Adrenal gland (tissue), 12 donors: Measurements from ENCODE around the gene MAP3K20. TPM values are rescaled to one million over a fixed set of nuclear protein-coding genes. Genes with fewer than 3 reads are reported as not detected.
"Not testable (repeated sequence)": the region's sequence is repeated elsewhere in the genome, so short reads cannot be mapped to it uniquely, and the experiment has no call there.

Experiments used
- DNase-seq, 7 donors: peaks; one replicate each; pipeline ENCODE4 v3.0.0-alpha.2; 2019 to 2020
- H3K27ac ChIP-seq, 5 donors: fragments of 200-600 bp; sonication (generic) in 4 of 5; 1 replicate in 3 of 5; 2 replicates in 2 of 5; pipeline versions ENCODE4 v1.5.1 to v1.8.0; 2016 to 2020; ENCODE audit warnings: mild to moderate bottlenecking in 1 of 5
- H3K27me3 ChIP-seq: fragments of 200-600 bp; 2 replicates; pipeline ENCODE4 v1.8.0; 2021
- H3K36me3 ChIP-seq, 2 donors: fragments of 200-600 bp; replicated peaks in 1 of 2; 1 replicate in 1 of 2; 2 replicates in 1 of 2; pipeline versions ENCODE4 v1.5.1 to v1.8.0; 2018 to 2022
- H3K4me1 ChIP-seq, 2 donors: fragments of 200-600 bp; replicated peaks in 1 of 2; 1 replicate in 1 of 2; 2 replicates in 1 of 2; pipeline versions ENCODE4 v1.5.1 to v1.8.0; 2018 to 2021
- H3K4me3 ChIP-seq, 4 donors: fragments of 200-600 bp; sonication (generic) in 3 of 4; one replicate each; pipeline ENCODE4 v1.5.1; 2016 to 2018
- H3K9me3 ChIP-seq, 3 donors: fragments of 200-600 bp; sonication (generic) in 1 of 3; replicated peaks in 1 of 3; 1 replicate in 2 of 3; 2 replicates in 1 of 3; pipeline versions ENCODE4 v1.5.1 to v1.8.0; 2016 to 2021
- POLR2A ChIP-seq, 2 donors: fragments of 450-650 bp; IDR thresholded peaks; one replicate each; pipeline ENCODE4 v1.6.1; 2017; ENCODE audit warnings: antibody characterized with exemption in 2 of 2, mild to moderate bottlenecking in 2 of 2, moderate library complexity in 1 of 2
- WGBS, 4 donors: extraction: QIAGEN DNeasy Blood & Tissue Kit in 2 of 4; methylation state at CpG; one replicate each; pipeline versions ENCODE4 v1.1.5 to v1.1.7; 2013 to 2017; 5-methylcytosine and 5-hydroxymethylcytosine counted together
- intact Hi-C, 2 donors: fragments of 100-400 bp; cut with DNase I; formaldehyde crosslinking; loops; one replicate each; pipeline versions ENCODE4 v1.14.1 to v1.15.0; 2022 to 2023
- polyA plus RNA-seq, 3 donors: library from polyadenylated mRNA; stranded (reverse); fragments of 200-250 nt in 2 of 3; fragments of 350-450 nt in 1 of 3; fragmentation: Illumina TruSeq in 1 of 3; extraction: RNeasy Lipid Tissue Mini Kit (QIAGEN cat#74804) in 1 of 3; gene quantifications; one replicate each; pipeline ENCODE4 v1.2.3, GENCODE V29; 2013 to 2014
- total RNA-seq, 9 donors: library from RNA; depleted of rRNA in 4 of 9; stranded (reverse); fragments of >200 nt in 4 of 9; fragments of 120-200 nt in 1 of 9; fragmentation: NEBNext Ultra II Directional in 1 of 9; extraction: Animal tissue kit (Norgen Biotek cat#: 25700) in 1 of 9; gene quantifications; one replicate each; pipeline versions ENCODE4 v1.1.0 to v1.2.4, GENCODE V29; 2013 to 2023
- TF ChIP-seq, protein P1 (sequence below), 6 experiments: fragments of 450-650 bp in 4 of 6; fragments of 200-600 bp in 2 of 6; sonication (generic) in 1 of 6; IDR thresholded peaks; 1 replicate in 5 of 6; 2 replicates in 1 of 6; pipeline versions ENCODE4 v1.5.1 to v1.8.0; 2016 to 2021; ENCODE audit warnings: antibody characterized with exemption in 6 of 6, mild to moderate bottlenecking in 2 of 6, moderate library complexity in 1 of 6
- donor health status: healthy with polysubstance abuse.
- donor health status: Bipolar disorder and iron deficiency.
- donor health status: DM: yes; HTN: yes; CAD: no.
- donor health status: DM: no; HTN: no; CAD: no.
- donor health status: DM: no; HTN: no; CAD: no.
- donor health status: DM: yes; HTN: yes; CAD: no.

MAP3K20 gene
- total and polyA plus RNA-seq, 12 donors = 8.1 to 54.2 (median 25.4) TPM

DNA sequence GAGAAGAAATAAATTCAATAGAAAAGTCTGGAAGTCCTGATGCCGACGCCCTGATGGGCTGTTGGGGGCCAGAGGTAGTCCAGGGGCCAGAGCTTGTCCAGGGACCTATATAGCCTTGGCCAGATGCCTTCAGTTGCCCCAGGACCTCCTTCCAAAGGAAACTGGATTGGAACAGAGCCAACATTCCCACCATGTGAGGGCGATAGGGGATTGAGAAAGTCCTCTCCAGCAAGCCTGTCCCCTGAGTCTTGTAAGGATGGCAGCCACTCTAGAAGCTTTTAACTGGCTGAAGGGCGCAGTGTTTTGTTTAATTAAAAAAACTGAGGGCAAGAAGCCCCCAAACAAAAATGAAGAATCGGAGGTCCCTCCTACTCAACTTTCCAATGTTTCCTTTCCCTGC is 224.1 kb downstream of the MAP3K20 start:
- H3K4me1 ChIP-seq = no peaks in the 10 kb centered on the region
- H3K27ac ChIP-seq = no peak overlapping the region
- no peaks in the 10 kb centered on the region for H3K36me3 ChIP-seq
- DNase-seq = no peak
- WGBS, 4 donors = 69 to 90% (median 86%) methylated on average over 4 to 5 of the region's 5 CpGs
- TF ChIP-seq, protein P1, sequence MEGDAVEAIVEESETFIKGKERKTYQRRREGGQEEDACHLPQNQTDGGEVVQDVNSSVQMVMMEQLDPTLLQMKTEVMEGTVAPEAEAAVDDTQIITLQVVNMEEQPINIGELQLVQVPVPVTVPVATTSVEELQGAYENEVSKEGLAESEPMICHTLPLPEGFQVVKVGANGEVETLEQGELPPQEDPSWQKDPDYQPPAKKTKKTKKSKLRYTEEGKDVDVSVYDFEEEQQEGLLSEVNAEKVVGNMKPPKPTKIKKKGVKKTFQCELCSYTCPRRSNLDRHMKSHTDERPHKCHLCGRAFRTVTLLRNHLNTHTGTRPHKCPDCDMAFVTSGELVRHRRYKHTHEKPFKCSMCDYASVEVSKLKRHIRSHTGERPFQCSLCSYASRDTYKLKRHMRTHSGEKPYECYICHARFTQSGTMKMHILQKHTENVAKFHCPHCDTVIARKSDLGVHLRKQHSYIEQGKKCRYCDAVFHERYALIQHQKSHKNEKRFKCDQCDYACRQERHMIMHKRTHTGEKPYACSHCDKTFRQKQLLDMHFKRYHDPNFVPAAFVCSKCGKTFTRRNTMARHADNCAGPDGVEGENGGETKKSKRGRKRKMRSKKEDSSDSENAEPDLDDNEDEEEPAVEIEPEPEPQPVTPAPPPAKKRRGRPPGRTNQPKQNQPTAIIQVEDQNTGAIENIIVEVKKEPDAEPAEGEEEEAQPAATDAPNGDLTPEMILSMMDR (IDR thresholded peaks at IDR 0.05) = no peak
- TF ChIP-seq POLR2A (IDR thresholded peaks at IDR 0.05) = no peak
- H3K9me3 ChIP-seq = peaks cover 0 to 5% (median 0%) of the 10 kb centered on the region in 3 donors
- H3K4me3 ChIP-seq = no peak overlapping the region
- intact Hi-C loops = no loop called here
- H3K27me3 ChIP-seq = no peaks in the 10 kb centered on the region

DNA sequence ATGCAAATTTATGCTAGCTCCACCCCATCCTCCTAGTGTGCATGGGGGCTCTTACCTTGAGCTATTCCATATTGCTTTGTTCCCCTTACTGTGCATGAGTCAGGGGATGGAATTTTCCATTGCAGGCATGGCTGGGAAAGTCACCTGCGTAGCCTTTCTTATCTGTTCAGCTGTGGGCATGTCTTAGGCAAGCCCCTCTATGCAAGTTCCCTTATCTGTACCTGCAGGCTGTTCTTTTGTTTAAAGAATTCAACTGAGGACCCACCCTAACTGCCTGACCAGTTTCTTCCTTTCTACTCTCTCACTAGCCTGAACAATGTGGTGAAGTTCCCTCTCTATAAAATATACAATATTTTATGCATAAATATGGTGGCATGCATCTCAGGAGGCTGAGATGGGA is 224.8 kb downstream of the MAP3K20 start:
- H3K36me3 ChIP-seq = no peaks in the 10 kb centered on the region
- peaks cover 0 to 5% (median 0%) of the 10 kb centered on the region in 3 donors for H3K9me3 ChIP-seq
- H3K4me1 ChIP-seq = no peaks in the 10 kb centered on the region
- TF ChIP-seq POLR2A (IDR thresholded peaks at IDR 0.05) = no peak
- TF ChIP-seq, protein P1 (IDR thresholded peaks at IDR 0.05) = no peak
- H3K4me3 ChIP-seq = no peak overlapping the region
- no peak for DNase-seq
- H3K27ac ChIP-seq = no peak overlapping the region
- no peaks in the 10 kb centered on the region for H3K27me3 ChIP-seq
- WGBS, 4 donors = 81 to 100% (median 92%) methylated on average over 1 of the region's 1 CpG
- intact Hi-C loops = no loop called here

DNA sequence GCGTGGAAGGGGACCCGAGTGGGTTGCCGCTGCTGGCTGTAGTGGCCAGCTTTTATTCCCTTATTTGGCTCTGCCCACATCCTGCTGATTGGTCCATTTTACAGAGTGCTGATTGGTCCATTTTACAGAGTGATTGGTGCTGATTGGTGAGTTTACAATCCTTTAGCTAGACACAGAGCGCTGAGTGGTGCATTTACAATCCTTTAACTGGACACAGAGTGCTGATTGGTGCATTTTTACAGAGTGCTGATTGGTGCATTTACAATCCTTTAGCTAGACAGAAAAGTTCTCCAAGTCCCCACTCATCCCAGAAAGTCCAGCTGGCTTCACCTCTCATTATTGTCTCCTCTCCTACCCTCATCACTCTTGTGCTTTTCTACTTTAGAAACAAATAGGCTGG is 225.9 kb downstream of the MAP3K20 start:
- H3K36me3 ChIP-seq, H3K27me3 ChIP-seq, intact Hi-C loops, DNase-seq, H3K4me1 ChIP-seq, H3K27ac ChIP-seq, H3K9me3 ChIP-seq, H3K4me3 ChIP-seq: not testable (repeated sequence)
- 70 to 92% (median 85%) methylated on average over 4 of the region's 4 CpGs for WGBS, 4 donors

DNA sequence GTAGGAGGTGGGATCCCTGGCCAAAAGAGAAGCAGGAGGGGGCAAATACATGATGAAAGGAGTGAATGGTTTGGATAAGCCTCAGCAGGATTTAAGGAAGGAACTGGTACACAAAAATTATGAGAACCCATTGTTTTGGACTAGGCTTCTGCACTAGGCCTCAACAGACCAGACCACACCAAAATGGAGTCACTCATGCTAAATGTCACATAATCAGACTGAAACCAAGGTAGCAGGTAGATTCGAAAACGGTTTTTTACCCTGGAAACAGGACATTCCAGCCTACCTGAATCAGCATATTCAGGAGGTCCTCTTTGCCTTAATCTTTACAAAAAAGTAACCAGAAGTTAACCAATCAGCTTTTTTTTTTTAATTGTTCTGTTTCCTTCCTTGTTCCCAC is 229.7 kb downstream of the MAP3K20 start:
- no peaks in the 10 kb centered on the region for H3K4me1 ChIP-seq
- H3K36me3 ChIP-seq = no peaks in the 10 kb centered on the region
- DNase-seq = no peak
- H3K4me3 ChIP-seq = no peak overlapping the region
- WGBS, 4 donors = 67 to 73% (median 70%) methylated on average over 2 of the region's 2 CpGs
- no peaks in the 10 kb centered on the region for H3K9me3 ChIP-seq
- H3K27ac ChIP-seq = no peak overlapping the region
- intact Hi-C loops = no loop called here
- no peaks in the 10 kb centered on the region for H3K27me3 ChIP-seq
- no peak for TF ChIP-seq POLR2A (IDR thresholded peaks at IDR 0.05)
- TF ChIP-seq, protein P1 (IDR thresholded peaks at IDR 0.05) = no peak

DNA sequence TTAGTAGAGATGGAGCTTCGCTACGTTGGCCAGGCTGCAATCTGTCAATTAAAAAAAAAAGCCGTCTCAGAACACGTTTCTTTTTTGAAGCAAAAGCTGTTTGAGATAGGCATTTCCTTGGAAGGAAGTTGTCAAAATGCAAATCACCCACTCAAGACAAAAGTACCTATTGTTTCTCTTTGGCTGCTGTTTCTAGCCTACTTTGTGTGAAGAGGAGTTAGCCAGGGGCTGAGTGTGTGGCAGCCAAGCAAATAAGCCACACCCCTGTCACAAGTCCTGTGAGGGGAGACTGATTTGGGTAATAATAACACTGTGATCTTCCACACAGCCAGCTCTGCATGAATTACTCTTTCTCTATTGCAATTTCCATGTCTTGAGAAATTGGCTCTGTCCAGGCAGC is 231.6 kb downstream of the MAP3K20 start:
- Histone ChIP-seq H3K36me3 (no peaks in the 10 kb centered on the region), H3K4me3 (no peak overlapping the region), H3K27ac (no peak overlapping the region), H3K27me3 (no peaks in the 10 kb centered on the region), H3K4me1 (no peaks in the 10 kb centered on the region), H3K9me3 (no peaks in the 10 kb centered on the region)
- TF ChIP-seq, protein P1 (IDR thresholded peaks at IDR 0.05) = no peak
- TF ChIP-seq POLR2A (IDR thresholded peaks at IDR 0.05) = no peak
- no peak for DNase-seq
- intact Hi-C loops = no loop called here
- WGBS, 4 donors = 40 to 53% (median 45%) methylated on average over 4 of the region's 4 CpGs

DNA sequence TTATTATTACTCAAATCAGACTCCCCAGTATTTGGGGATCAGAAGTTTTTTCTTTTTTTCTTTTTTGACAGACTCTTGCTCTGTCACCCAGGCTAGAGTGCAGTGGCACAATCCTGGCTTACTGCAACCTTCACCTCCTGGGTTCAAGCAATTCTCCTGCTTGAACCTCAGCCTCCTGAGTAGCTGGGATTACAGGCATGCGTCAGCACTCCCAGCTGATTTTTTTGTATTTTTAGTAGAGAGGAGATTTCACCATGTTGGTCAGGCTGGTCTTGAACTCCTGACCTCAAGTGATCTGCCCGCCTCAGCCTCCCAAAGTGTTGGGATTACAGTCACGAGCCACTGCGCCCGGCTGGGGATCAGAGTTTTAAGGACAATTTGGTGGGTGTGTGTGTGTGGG is 233.7 kb downstream of the MAP3K20 start:
- not testable (repeated sequence) for DNase-seq

More for the DNA sequence above, 233.7 kb downstream of the MAP3K20 start:
- H3K4me1 ChIP-seq, H3K36me3 ChIP-seq, H3K4me3 ChIP-seq, H3K9me3 ChIP-seq, H3K27me3 ChIP-seq, H3K27ac ChIP-seq, intact Hi-C loops: not testable (repeated sequence)
- WGBS, 4 donors = 59 to 67% (median 65%) methylated on average over 5 of the region's 5 CpGs
